ENCODE results near the gene P2RX2.

P2RX2 gene

DNA sequence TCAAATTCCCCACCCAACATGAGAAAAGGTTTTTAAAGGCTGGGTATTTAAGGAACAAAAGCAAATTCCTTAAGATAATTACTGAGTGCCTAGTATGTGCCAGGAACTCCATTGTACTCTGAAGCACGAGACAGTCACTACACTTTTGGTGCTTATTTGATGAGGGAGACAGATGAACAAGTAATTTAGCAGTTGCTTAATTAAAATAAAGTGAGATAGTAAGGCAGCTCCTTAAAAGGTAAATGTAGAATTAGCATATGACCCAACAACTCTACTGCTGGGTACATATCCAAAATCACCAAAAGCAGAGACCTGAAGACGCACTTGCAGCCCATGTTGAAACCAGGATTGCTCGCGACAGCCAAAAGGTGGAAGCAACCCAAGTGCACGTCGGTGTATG is 47.2 kb downstream of the P2RX2 start:
- DNase-seq, result no peak

DNA sequence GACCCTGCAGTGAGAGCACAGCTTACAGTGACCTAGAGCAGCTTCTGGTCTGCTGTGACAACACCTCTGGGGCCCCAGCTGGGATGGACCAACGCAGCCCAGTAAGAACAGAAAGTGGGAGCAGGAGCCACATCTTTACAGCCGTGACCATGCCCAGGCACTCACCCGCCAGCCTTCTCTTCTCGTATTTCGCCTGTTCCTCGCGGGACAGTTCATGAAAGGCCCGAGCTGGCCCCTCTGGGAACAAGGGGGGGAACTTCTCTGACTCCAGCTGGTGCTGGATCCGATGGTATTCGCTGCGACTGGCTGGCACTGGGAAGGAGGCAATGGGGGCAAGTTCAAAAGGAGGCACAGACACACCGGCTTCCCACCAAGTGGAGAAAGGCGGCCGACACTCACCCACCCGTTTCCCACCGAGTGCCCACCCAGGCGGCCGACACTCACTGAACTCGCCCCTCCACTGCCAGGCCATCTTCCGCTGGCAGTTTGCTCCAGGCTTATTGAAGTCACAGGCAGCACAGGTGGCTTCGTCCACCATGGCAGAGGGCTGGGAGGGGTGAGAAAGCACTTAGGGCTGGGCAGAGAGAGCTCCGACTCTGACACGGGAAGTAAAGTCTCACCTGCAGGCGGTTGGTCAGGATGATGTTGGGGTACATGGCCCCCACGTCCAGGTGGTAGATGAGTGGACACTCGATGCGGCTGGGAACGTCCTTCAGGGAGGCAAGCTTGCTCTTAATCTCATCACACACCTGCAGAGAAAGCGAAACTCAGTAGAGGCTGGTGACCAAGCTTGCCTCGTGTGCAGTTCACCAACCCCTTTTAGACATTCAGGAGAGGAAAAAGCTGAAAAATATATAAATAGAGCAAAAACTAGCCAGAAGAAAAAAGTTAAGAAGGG is 49.9 kb downstream of the P2RX2 start:
- DNase-seq, result no peak

DNA sequence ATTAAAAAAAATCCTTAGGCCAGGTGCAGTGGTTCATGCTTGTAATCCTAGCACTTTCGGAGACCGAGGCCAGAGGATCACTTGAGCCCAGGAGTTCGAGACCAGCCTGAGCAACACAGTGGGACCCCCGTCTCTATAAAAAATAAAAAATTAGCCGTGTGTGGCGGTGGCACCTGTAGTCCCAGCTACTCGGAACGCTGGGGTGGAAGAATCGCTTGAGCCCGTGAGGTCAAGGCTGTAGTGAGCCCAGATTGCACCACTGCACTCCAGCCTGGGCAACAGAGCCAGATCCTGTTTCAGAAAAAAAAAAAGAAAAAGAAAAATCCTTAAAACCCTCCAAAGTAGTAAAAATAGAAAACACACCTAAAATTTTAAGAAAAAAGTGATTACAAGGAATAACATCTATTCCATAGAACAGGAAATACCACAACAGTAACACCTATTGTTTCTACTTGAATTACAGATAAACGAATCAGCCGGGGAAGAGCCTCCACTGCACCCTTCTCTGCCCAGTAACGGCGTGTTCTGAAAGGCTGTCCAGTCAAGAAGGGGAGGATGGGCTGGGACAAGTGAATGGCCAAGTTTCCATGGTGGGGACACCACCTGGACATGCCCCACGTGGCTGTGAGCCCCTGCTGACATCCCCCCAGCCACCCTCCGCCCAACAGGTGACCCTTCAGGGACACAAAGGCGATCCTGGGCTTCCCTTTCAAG is 50.7 kb downstream of the P2RX2 start:
- DNase-seq, result no peak
